ENCODE results near the gene PYGB.

The PYGB gene

GRCh38 chr20:25205277-25206062, 42.4 kb upstream of the PYGB start:
- H3K4me3 ChIP-seq (ENCODE audit: insufficient read length, low read depth) = no peak overlapping the region
- H3K36me3 ChIP-seq (ENCODE audit: insufficient read depth, insufficient read length, low read length) = peaks cover 16% of the 10 kb centered on the region
- H3K4me1 ChIP-seq (ENCODE audit: insufficient read depth, insufficient read length) = peaks cover 5% of the 10 kb centered on the region
- DNase-seq (ENCODE audit: low read depth, low spot score) = no peak
- H3K9ac ChIP-seq (ENCODE audit: insufficient read length, low read depth) = no peak overlapping the region
- 0 out of 2 replicates have a peak, but pooled peaks cover 6% of the 10 kb centered on the region for H3K9me3 ChIP-seq (ENCODE audit: insufficient read depth, low read length)
- TF ChIP-seq YY1 (IDR thresholded peaks at IDR 0.05; ENCODE audit: insufficient read depth, insufficient read length) = no peak
- TF ChIP-seq SUZ12 (IDR thresholded peaks at IDR 0.05; ENCODE audit: extremely low read depth, insufficient read depth, insufficient read length) = no peak
- TF ChIP-seq ZNF274 (IDR thresholded peaks at IDR 0.05; ENCODE audit: low read depth, low read length) = no peak
- no peaks in the 10 kb centered on the region for H3K27me3 ChIP-seq (ENCODE audit: insufficient read depth, insufficient read length)

- Histone ChIP-seq H3K9ac (ENCODE audit: insufficient read length, low read depth) (no peak overlapping the region), H3K4me3 (ENCODE audit: insufficient read length, low read depth) (no peak overlapping the region)
- no peak for DNase-seq (ENCODE audit: low read depth, low spot score)
Measured at GRCh38 chr20:25206063-25206403, 41.9 kb upstream of the PYGB start.

GRCh38 chr20:25206548-25206947, 41.3 kb upstream of the PYGB start:
- Histone ChIP-seq H3K9ac (ENCODE audit: insufficient read length, low read depth) (no peak overlapping the region), H3K36me3 (ENCODE audit: insufficient read depth, insufficient read length, low read length) (peaks cover 25% of the 10 kb centered on the region), H3K27me3 (ENCODE audit: insufficient read depth, insufficient read length) (no peaks in the 10 kb centered on the region), H3K4me1 (ENCODE audit: insufficient read depth, insufficient read length) (peaks cover 5% of the 10 kb centered on the region), H3K9me3 (ENCODE audit: insufficient read depth, low read length) (0 out of 2 replicates have a peak, but pooled peaks cover 6% of the 10 kb centered on the region), H3K4me3 (ENCODE audit: insufficient read length, low read depth) (no peak overlapping the region)
- DNase-seq (ENCODE audit: low read depth, low spot score) = no peak
- TF ChIP-seq YY1 (IDR thresholded peaks at IDR 0.05; ENCODE audit: insufficient read depth, insufficient read length) (no peak), ZNF274 (IDR thresholded peaks at IDR 0.05; ENCODE audit: low read depth, low read length) (no peak), SUZ12 (IDR thresholded peaks at IDR 0.05; ENCODE audit: extremely low read depth, insufficient read depth, insufficient read length) (no peak)

More at GRCh38 chr20:25206063-25206403, 41.9 kb upstream of the PYGB start:
- Histone ChIP-seq H3K4me1 (ENCODE audit: insufficient read depth, insufficient read length) (peaks cover 5% of the 10 kb centered on the region), H3K36me3 (ENCODE audit: insufficient read depth, insufficient read length, low read length) (peaks cover 20% of the 10 kb centered on the region), H3K9me3 (ENCODE audit: insufficient read depth, low read length) (0 out of 2 replicates have a peak, but pooled peaks cover 6% of the 10 kb centered on the region), H3K27me3 (ENCODE audit: insufficient read depth, insufficient read length) (no peaks in the 10 kb centered on the region)
- no peak for TF ChIP-seq ZNF274 (IDR thresholded peaks at IDR 0.05; ENCODE audit: low read depth, low read length)
- TF ChIP-seq YY1 (IDR thresholded peaks at IDR 0.05; ENCODE audit: insufficient read depth, insufficient read length) = no peak
- no peak for TF ChIP-seq SUZ12 (IDR thresholded peaks at IDR 0.05; ENCODE audit: extremely low read depth, insufficient read depth, insufficient read length)

- H3K4me1 ChIP-seq (ENCODE audit: insufficient read depth, insufficient read length) = peaks cover 5% of the 10 kb centered on the region
- no peaks in the 10 kb centered on the region for H3K27me3 ChIP-seq (ENCODE audit: insufficient read depth, insufficient read length)
- TF ChIP-seq YY1 (IDR thresholded peaks at IDR 0.05; ENCODE audit: insufficient read depth, insufficient read length) (no peak), ZNF274 (IDR thresholded peaks at IDR 0.05; ENCODE audit: low read depth, low read length) (no peak), SUZ12 (IDR thresholded peaks at IDR 0.05; ENCODE audit: extremely low read depth, insufficient read depth, insufficient read length) (no peak)
- H3K9ac ChIP-seq (ENCODE audit: insufficient read length, low read depth) = no peak overlapping the region
- no peak overlapping the region for H3K4me3 ChIP-seq (ENCODE audit: insufficient read length, low read depth)
- peaks cover 33% of the 10 kb centered on the region for H3K36me3 ChIP-seq (ENCODE audit: insufficient read depth, insufficient read length, low read length)
- DNase-seq (ENCODE audit: low read depth, low spot score) = no peak
- H3K9me3 ChIP-seq (ENCODE audit: insufficient read depth, low read length) = 0 out of 2 replicates have a peak, but pooled peaks cover 6% of the 10 kb centered on the region
Measured at GRCh38 chr20:25207149-25207959, 40.5 kb upstream of the PYGB start.

GRCh38 chr20:25207960-25208534, 39.8 kb upstream of the PYGB start:
- no peak overlapping the region for H3K4me3 ChIP-seq (ENCODE audit: insufficient read length, low read depth)
- H3K4me1 ChIP-seq (ENCODE audit: insufficient read depth, insufficient read length) = peaks cover 5% of the 10 kb centered on the region
- H3K27me3 ChIP-seq (ENCODE audit: insufficient read depth, insufficient read length) = no peaks in the 10 kb centered on the region
- H3K9ac ChIP-seq (ENCODE audit: insufficient read length, low read depth) = no peak overlapping the region
- 0 out of 2 replicates have a peak, but pooled peaks cover 2% of the 10 kb centered on the region for H3K9me3 ChIP-seq (ENCODE audit: insufficient read depth, low read length)
- DNase-seq (ENCODE audit: low read depth, low spot score) = no peak
- no peak for TF ChIP-seq SUZ12 (IDR thresholded peaks at IDR 0.05; ENCODE audit: extremely low read depth, insufficient read depth, insufficient read length)
- no peak for TF ChIP-seq YY1 (IDR thresholded peaks at IDR 0.05; ENCODE audit: insufficient read depth, insufficient read length)
- TF ChIP-seq ZNF274 (IDR thresholded peaks at IDR 0.05; ENCODE audit: low read depth, low read length) = no peak
- H3K36me3 ChIP-seq (ENCODE audit: insufficient read depth, insufficient read length, low read length) = peaks cover 35% of the 10 kb centered on the region

- DNase-seq (ENCODE audit: low read depth, low spot score) = no peak
- Histone ChIP-seq H3K9me3 (ENCODE audit: insufficient read depth, low read length) (no peaks in the 10 kb centered on the region), H3K9ac (ENCODE audit: insufficient read length, low read depth) (no peak overlapping the region), H3K36me3 (ENCODE audit: insufficient read depth, insufficient read length, low read length) (peaks cover 49% of the 10 kb centered on the region), H3K4me1 (ENCODE audit: insufficient read depth, insufficient read length) (peaks cover 5% of the 10 kb centered on the region), H3K4me3 (ENCODE audit: insufficient read length, low read depth) (no peak overlapping the region), H3K27me3 (ENCODE audit: insufficient read depth, insufficient read length) (no peaks in the 10 kb centered on the region)
- TF ChIP-seq ZNF274 (IDR thresholded peaks at IDR 0.05; ENCODE audit: low read depth, low read length) = no peak
- no peak for TF ChIP-seq YY1 (IDR thresholded peaks at IDR 0.05; ENCODE audit: insufficient read depth, insufficient read length)
- TF ChIP-seq SUZ12 (IDR thresholded peaks at IDR 0.05; ENCODE audit: extremely low read depth, insufficient read depth, insufficient read length) = no peak
Measured at GRCh38 chr20:25209400-25209799, 38.5 kb upstream of the PYGB start.

All from NT2/D1 (cell line).